K562 (cell line): Measurements from ENCODE around the gene PI4K2A. TPM values are rescaled to one million over a fixed set of nuclear protein-coding genes. Genes with fewer than 3 reads are reported as not detected.

ENCODE experiments used
- ARID2 ChIP-seq: fragments of 450-650 bp; IDR thresholded peaks from 2 replicates; pipeline ENCODE4 v1.6.1; 2017; ENCODE audit warnings: antibody characterized with exemption, mild to moderate bottlenecking
- CHD2 ChIP-seq: IDR thresholded peaks from 2 replicates; pipeline ENCODE4 v1.6.1; 2011; ENCODE audit warnings: low read depth, low read length
- CXXC5 ChIP-seq: fragments of 250-450 bp; sonication (Bioruptor Pico); IDR thresholded peaks from 2 replicates; pipeline ENCODE4 v1.8.0; 2022; ENCODE audit warnings: inconsistent platforms, mild to moderate bottlenecking, moderate library complexity
- GABPB2 ChIP-seq: fragments of 250-450 bp; sonication (Bioruptor Pico); conservative IDR thresholded peaks from 2 replicates; pipeline ENCODE4 v1.5.1; 2021; ENCODE audit warnings: mild to moderate bottlenecking
- HCFC1 ChIP-seq: IDR thresholded peaks from 2 replicates; pipeline ENCODE4 v1.6.1; 2012; ENCODE audit warnings: low read depth, low read length, improper control_type of control experiment
- HLTF ChIP-seq: fragments of 450-650 bp; IDR thresholded peaks from 2 replicates; pipeline ENCODE4 v1.6.1; 2016
- HNRNPLL ChIP-seq: fragments of 200-400 bp; formaldehyde crosslinking; IDR thresholded peaks from 2 replicates; pipeline ENCODE4 v1.6.1; 2017; ENCODE audit warnings: low read length, low read depth, mild to moderate bottlenecking; ENCODE audit not compliant: poor library complexity, severe bottlenecking
- LEF1 ChIP-seq: fragments of 450-650 bp; IDR thresholded peaks from 2 replicates; pipeline ENCODE4 v1.6.1; 2016; ENCODE audit warnings: mild to moderate bottlenecking
- MYC ChIP-seq, 2 experiments: fragments of 250-450 bp in 1 of 2; sonication (Bioruptor Pico) in 1 of 2; IDR thresholded peaks; 2 replicates each; pipeline versions ENCODE4 v1.5.1 to v1.6.1; 2012 to 2021; ENCODE audit warnings: low read depth in 2 of 2, borderline replicate concordance in 1 of 2, improper control_type of control experiment in 1 of 2, low read length in 1 of 2, mild to moderate bottlenecking in 1 of 2, moderate library complexity in 1 of 2
- NFYB ChIP-seq: IDR thresholded peaks from 2 replicates; pipeline ENCODE4 v1.6.1; 2011; ENCODE audit warnings: mild to moderate bottlenecking, moderate library complexity; ENCODE audit not compliant: insufficient read length; ENCODE audit errors: extremely low read depth
- PHF8 ChIP-seq: fragments of 200-600 bp; sonication (generic); IDR thresholded peaks from 2 replicates; pipeline ENCODE4 v1.6.1; 2012; ENCODE audit warnings: mixed run types, mild to moderate bottlenecking, inconsistent platforms, low read length, moderate library complexity, borderline replicate concordance
- POLR2A ChIP-seq: fragments of 450-650 bp; conservative IDR thresholded peaks from 2 replicates; pipeline ENCODE4 v1.6.1; 2016
- RBM25 ChIP-seq: fragments of 200-400 bp; formaldehyde crosslinking; IDR thresholded peaks from 2 replicates; pipeline ENCODE4 v1.6.1; 2018; ENCODE audit warnings: low read length, low read depth, moderate library complexity; ENCODE audit not compliant: severe bottlenecking
- RBM34 ChIP-seq: fragments of 200-400 bp; formaldehyde crosslinking; IDR thresholded peaks from 2 replicates; pipeline ENCODE4 v1.6.1; 2018; ENCODE audit warnings: low read length, borderline replicate concordance; ENCODE audit not compliant: insufficient read depth
- RNF2 ChIP-seq: sonication (generic); IDR thresholded peaks from 2 replicates; pipeline ENCODE4 v1.6.1; 2016
- SRSF1 ChIP-seq: fragments of 200-400 bp; formaldehyde crosslinking; IDR thresholded peaks from 2 replicates; pipeline ENCODE4 v1.6.1; 2017; ENCODE audit warnings: mild to moderate bottlenecking, low read depth, low read length, moderate library complexity
- TAF1 ChIP-seq: IDR thresholded peaks from 2 replicates; pipeline ENCODE4 v1.6.1; 2011; ENCODE audit warnings: mild to moderate bottlenecking, low read length, moderate library complexity; ENCODE audit not compliant: insufficient read depth, control insufficient read depth, severe bottlenecking; ENCODE audit errors: extremely low read depth
- TAF7 ChIP-seq: fragments of 450-650 bp; IDR thresholded peaks from 2 replicates; pipeline ENCODE4 v1.6.1; 2016; ENCODE audit warnings: missing genetic modification characterization, missing compliant biosample characterization
- TBP ChIP-seq: optimal IDR thresholded peaks from 2 replicates; pipeline ENCODE3; 2011; ENCODE audit warnings: low read depth, low read length, improper control_type of control experiment
- ZFX ChIP-seq: sonication (generic); formaldehyde crosslinking; IDR thresholded peaks from 2 replicates; pipeline ENCODE4 v1.8.0; 2022; ENCODE audit warnings: mild to moderate bottlenecking, missing genetic modification reagents, moderate library complexity
- ZNF175 ChIP-seq: fragments of 200-800 bp; sonication (Bioruptor generic); IDR thresholded peaks from 2 replicates; pipeline ENCODE4 v1.6.1; 2016; ENCODE audit warnings: low read depth, mild to moderate bottlenecking, missing genetic modification characterization, missing compliant biosample characterization
- polyA plus RNA-seq, 8 experiments: library from polyadenylated mRNA; depleted of rRNA in 4 of 8; stranded (reverse) in 5 of 8; unstranded in 3 of 8; fragments of >200 nt; fragmentation: Nextera tagmentation in 2 of 8; fragmentation: Illumina TruSeq in 1 of 8; extraction: Ambion mirVana in 2 of 8; extraction: Trizol in 1 of 8; gene quantifications; 2 replicates each; pipeline versions ENCODE4 v1.2.1 to v1.2.3, GENCODE V29; 2011 to 2014; ENCODE audit warnings: inconsistent platforms in 1 of 8, missing spikeins in 1 of 8
- total RNA-seq, 7 experiments: library from RNA; depleted of rRNA in 6 of 7; stranded (reverse); fragments of >200 nt in 6 of 7; fragmentation: Illumina TruSeq in 2 of 7; extraction: Trizol in 2 of 7; gene quantifications; 2 replicates each; pipeline versions ENCODE4 v1.2.1 to v1.2.3, GENCODE V29; 2011 to 2021; ENCODE audit warnings: low replicate concordance in 1 of 7
- TF ChIP-seq, protein P1 (sequence below): fragments of 450-650 bp; conservative IDR thresholded peaks from 2 replicates; pipeline ENCODE4 v1.6.1; 2016; ENCODE audit warnings: missing genetic modification characterization, low read depth, mild to moderate bottlenecking, missing compliant biosample characterization, moderate library complexity
- TF ChIP-seq, protein P2 (sequence below): fragments of 450-650 bp; IDR thresholded peaks from 2 replicates; pipeline ENCODE4 v1.6.1; 2017; ENCODE audit warnings: antibody characterized with exemption
- TF ChIP-seq, protein P3 (sequence below): fragments of 450-650 bp; IDR thresholded peaks from 2 replicates; pipeline ENCODE4 v1.6.1; 2016; ENCODE audit warnings: borderline replicate concordance

The PI4K2A gene
- total and polyA plus RNA-seq, 9 of the 15 experiments (the other 6 are each of a cell fraction or from before 2014, with no cell fraction given), result 4.4 to 28.4 (median 16.5) TPM

DNA sequence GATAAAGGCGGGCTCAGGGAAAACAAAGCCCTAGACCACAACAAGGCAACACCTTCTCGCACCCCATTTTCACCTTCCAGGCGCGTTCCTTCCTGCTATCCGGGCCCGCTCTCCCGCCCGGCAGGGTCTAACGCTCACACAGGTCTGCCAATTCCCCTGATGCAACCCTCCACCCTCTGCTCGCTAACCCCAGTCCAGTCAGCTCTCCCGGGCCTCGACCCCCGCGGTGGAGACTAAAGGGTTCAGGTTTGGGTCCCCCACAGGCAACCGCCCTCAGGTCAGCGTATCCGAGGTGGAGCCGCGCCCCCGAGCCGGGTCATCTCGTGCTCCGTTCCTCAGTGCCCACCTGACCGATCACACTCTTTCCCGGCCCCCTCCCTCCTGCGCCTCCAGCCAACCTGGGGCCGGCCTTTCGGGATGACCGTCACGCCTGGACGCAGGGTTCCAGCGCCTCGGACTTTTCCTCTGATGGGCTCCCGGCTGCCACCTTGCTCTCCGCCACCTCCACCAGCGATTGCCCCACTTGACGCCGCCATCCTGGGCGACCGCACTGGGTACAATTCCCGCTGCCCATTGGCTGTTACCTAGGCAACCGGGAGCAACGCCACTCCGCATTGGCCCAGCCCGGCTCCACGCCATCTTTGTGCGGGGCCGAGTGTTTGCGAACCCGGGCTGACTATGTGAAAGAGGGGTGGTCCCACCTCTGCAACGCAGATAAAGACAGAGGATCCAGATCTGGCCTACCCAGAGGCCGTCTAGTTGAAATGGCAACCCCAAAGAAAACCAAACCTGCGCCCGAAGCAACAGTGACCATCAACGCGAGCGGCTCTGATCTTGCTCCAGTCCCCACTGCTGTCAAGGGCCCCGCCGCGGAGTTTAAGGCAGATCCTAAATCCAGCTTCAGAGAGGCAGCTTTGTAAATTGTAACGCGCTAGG is 7.3 kb upstream of the PI4K2A start, which contains the start of gene MORN4 (continued):
- TF ChIP-seq, protein P1, sequence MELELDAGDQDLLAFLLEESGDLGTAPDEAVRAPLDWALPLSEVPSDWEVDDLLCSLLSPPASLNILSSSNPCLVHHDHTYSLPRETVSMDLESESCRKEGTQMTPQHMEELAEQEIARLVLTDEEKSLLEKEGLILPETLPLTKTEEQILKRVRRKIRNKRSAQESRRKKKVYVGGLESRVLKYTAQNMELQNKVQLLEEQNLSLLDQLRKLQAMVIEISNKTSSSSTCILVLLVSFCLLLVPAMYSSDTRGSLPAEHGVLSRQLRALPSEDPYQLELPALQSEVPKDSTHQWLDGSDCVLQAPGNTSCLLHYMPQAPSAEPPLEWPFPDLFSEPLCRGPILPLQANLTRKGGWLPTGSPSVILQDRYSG, result no peak
- TF ChIP-seq LEF1 (no peak), ARID2 (no peak), POLR2A (peak; percentile 67), CXXC5 (peak; percentile 75), GABPB2 (CRISPR knock-in tag) (no peak), HNRNPLL (peak; percentile 31), ZNF175 (CRISPR knock-in tag) (no peak), TBP (peak; percentile 60), RBM34 (no peak), HLTF (no peak), TAF7 (tag) (0 out of 2 replicates have a peak, but pooled peaks have one; percentile 31), SRSF1 (peak; percentile 38; the same call in 1 of the 2 replicates), TAF1 (peak; percentile 54), ZFX (CRISPR knock-in tag) (peak; percentile 61), PHF8 (peak; percentile 66; the same call in 1 of the 2 replicates), MYC (IDR thresholded peaks at IDR 0.05; ENCODE audit: low read depth, low read length) (peak; percentile 33; the same call in 1 of the 2 replicates), MYC (CRISPR knock-in tag; IDR thresholded peaks at IDR 0.05; ENCODE audit: borderline replicate concordance, low read depth) (no peak), RNF2 (no peak), HCFC1 (peak; percentile 92), CHD2 (peak; percentile 77), RBM25 (peak; percentile 88), NFYB (peak; percentile 65)
- TF ChIP-seq, protein P2, sequence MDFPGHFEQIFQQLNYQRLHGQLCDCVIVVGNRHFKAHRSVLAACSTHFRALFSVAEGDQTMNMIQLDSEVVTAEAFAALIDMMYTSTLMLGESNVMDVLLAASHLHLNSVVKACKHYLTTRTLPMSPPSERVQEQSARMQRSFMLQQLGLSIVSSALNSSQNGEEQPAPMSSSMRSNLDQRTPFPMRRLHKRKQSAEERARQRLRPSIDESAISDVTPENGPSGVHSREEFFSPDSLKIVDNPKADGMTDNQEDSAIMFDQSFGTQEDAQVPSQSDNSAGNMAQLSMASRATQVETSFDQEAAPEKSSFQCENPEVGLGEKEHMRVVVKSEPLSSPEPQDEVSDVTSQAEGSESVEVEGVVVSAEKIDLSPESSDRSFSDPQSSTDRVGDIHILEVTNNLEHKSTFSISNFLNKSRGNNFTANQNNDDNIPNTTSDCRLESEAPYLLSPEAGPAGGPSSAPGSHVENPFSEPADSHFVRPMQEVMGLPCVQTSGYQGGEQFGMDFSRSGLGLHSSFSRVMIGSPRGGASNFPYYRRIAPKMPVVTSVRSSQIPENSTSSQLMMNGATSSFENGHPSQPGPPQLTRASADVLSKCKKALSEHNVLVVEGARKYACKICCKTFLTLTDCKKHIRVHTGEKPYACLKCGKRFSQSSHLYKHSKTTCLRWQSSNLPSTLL, result no peak
- TF ChIP-seq, protein P3, sequence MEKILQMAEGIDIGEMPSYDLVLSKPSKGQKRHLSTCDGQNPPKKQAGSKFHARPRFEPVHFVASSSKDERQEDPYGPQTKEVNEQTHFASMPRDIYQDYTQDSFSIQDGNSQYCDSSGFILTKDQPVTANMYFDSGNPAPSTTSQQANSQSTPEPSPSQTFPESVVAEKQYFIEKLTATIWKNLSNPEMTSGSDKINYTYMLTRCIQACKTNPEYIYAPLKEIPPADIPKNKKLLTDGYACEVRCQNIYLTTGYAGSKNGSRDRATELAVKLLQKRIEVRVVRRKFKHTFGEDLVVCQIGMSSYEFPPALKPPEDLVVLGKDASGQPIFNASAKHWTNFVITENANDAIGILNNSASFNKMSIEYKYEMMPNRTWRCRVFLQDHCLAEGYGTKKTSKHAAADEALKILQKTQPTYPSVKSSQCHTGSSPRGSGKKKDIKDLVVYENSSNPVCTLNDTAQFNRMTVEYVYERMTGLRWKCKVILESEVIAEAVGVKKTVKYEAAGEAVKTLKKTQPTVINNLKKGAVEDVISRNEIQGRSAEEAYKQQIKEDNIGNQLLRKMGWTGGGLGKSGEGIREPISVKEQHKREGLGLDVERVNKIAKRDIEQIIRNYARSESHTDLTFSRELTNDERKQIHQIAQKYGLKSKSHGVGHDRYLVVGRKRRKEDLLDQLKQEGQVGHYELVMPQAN, result peak; percentile 58; the same call in 1 of the 2 replicates
